Measurements from ENCODE around the gene HLX. TPM values are rescaled to one million over a fixed set of nuclear protein-coding genes. Genes with fewer than 3 reads are reported as not detected.

The HLX gene
- total RNA-seq, 6 experiments from 2014 or later, result 5.5 to 10.8 (median 6.7) TPM

DNA sequence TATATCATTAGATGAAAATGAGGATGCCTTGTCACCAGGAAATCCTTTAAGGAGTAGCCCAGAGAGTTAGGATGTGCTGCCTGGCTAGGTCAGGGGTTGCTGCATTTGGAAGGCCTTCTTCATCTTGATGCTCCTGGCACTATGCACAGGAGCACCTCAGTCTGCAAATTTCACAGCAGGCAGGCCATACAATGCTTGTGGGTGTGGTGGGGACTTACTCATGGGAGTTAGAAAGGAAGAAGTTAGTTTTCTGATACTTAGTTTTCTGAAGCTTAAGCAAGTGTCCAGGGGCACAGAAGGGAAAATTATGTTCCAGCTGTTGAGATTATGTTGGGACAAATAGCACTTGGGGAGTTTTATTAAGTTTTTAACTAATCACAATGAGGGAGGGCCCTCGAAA is 11.4 kb downstream of the HLX start:
- Histone ChIP-seq H3K9me3 (no peaks in the 10 kb centered on the region), H3K4me1 (peaks cover 0 to 20% (median 5%) of the 10 kb centered on the region in 4 donors), H3K36me3 (peaks cover 0 to 3% (median 0%) of the 10 kb centered on the region in 4 donors), H3K27ac (no peak overlapping the region), H3K27me3 (peaks cover 0 to 31% of the 10 kb centered on the region in 2 donors), H3K4me3 (no peak overlapping the region)
- ATAC-seq, result no peak
- 92% methylated on average over 1 of the region's 1 CpG for WGBS (ENCODE audit: insufficient coverage, low coverage, low lambda C conversion rate, missing lambda C conversion rate)
- intact Hi-C loops (cut with DNase I), result no loop called here
- DNase-seq, result no peak
- TF ChIP-seq POLR2A (IDR thresholded peaks at IDR 0.05), result no peak
- TF ChIP-seq, protein P1, sequence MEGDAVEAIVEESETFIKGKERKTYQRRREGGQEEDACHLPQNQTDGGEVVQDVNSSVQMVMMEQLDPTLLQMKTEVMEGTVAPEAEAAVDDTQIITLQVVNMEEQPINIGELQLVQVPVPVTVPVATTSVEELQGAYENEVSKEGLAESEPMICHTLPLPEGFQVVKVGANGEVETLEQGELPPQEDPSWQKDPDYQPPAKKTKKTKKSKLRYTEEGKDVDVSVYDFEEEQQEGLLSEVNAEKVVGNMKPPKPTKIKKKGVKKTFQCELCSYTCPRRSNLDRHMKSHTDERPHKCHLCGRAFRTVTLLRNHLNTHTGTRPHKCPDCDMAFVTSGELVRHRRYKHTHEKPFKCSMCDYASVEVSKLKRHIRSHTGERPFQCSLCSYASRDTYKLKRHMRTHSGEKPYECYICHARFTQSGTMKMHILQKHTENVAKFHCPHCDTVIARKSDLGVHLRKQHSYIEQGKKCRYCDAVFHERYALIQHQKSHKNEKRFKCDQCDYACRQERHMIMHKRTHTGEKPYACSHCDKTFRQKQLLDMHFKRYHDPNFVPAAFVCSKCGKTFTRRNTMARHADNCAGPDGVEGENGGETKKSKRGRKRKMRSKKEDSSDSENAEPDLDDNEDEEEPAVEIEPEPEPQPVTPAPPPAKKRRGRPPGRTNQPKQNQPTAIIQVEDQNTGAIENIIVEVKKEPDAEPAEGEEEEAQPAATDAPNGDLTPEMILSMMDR (IDR thresholded peaks at IDR 0.05), result no peak

DNA sequence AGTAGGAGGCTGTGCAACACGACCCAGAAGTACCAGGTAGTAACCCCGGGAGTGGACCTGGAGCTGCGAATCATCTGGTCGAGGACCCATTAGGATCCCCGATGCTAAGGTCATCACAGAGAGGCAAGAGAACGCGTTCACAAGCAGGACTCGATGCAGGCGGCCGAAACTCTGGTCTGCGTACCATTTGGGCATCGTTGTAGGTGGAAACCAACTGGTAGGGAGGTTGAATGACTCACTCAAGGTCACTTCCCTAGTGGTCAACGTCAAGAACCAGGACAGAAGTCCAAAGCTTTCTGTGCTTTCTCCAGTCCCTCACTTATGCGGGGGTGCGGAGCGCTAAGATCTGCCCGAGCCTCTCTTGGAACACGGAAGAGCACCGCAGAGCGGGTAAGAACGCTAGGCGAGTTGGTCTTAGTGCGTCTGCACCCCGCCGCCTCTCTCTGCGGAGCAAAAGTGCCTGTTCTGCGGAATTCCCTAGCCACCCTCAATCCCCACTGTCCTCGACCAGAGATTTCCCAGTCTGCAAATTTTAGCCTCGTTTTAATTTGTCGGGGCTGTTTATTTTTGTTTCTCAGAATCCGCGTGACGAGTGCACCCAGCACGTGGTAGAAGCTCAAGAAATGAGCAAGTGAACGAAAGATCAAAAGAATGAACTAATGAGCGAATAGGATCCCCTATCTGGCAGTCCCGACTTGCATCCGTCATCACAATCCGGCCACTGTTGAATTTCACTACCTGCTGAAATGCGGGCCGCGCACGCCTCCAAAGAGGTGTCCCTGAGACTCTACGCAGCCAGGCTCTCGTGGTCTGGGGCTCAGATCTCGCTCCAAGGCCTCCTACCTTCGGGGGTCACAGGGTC is 12.2 kb downstream of the HLX start:
- whole genome bisulfite sequencing (ENCODE audit: insufficient coverage, low coverage, low lambda C conversion rate, missing lambda C conversion rate), result 17% methylated on average over 30 of the region's 47 CpGs
- Histone ChIP-seq H3K27me3 (peaks cover 0 to 31% of the 10 kb centered on the region in 2 donors), H3K9me3 (no peaks in the 10 kb centered on the region), H3K4me1 (peaks cover 0 to 20% (median 5%) of the 10 kb centered on the region in 4 donors), H3K36me3 (no peaks in the 10 kb centered on the region), H3K4me3 (no peak overlapping the region), H3K27ac (no peak overlapping the region)
- ATAC-seq, result no peak
- intact Hi-C loops (cut with DNase I), result no loop called here
- no peak for DNase-seq
- TF ChIP-seq, protein P1 (IDR thresholded peaks at IDR 0.05), result no peak
- no peak for TF ChIP-seq POLR2A (IDR thresholded peaks at IDR 0.05)

DNA sequence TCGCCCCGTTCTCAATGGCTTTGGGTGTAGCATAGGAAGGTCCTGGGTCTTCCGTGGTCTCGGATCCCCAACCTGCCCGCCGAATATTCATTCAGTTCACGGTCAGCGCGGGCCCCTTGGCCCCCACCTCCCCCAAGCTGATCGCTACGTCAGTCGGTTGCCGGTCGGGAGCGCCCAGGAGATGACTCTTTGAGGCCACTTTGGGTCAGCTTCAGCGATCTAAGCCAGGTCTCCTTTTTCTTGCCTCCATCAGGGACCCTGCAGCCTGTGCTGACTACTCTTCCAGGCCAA is 12.8 kb downstream of the HLX start:
- ATAC-seq, result no peak
- Histone ChIP-seq H3K9me3 (no peaks in the 10 kb centered on the region), H3K27me3 (peaks cover 0 to 31% of the 10 kb centered on the region in 2 donors), H3K4me3 (no peak overlapping the region), H3K27ac (no peak overlapping the region), H3K4me1 (peaks cover 0 to 20% (median 5%) of the 10 kb centered on the region in 4 donors), H3K36me3 (no peaks in the 10 kb centered on the region)
- no peak for DNase-seq
- TF ChIP-seq, protein P1 (IDR thresholded peaks at IDR 0.05), result no peak
- no peak for TF ChIP-seq POLR2A (IDR thresholded peaks at IDR 0.05)
- intact Hi-C loops (cut with DNase I), result no loop called here
- 24% methylated on average over 12 of the region's 16 CpGs for WGBS (ENCODE audit: insufficient coverage, low coverage, low lambda C conversion rate, missing lambda C conversion rate)

DNA sequence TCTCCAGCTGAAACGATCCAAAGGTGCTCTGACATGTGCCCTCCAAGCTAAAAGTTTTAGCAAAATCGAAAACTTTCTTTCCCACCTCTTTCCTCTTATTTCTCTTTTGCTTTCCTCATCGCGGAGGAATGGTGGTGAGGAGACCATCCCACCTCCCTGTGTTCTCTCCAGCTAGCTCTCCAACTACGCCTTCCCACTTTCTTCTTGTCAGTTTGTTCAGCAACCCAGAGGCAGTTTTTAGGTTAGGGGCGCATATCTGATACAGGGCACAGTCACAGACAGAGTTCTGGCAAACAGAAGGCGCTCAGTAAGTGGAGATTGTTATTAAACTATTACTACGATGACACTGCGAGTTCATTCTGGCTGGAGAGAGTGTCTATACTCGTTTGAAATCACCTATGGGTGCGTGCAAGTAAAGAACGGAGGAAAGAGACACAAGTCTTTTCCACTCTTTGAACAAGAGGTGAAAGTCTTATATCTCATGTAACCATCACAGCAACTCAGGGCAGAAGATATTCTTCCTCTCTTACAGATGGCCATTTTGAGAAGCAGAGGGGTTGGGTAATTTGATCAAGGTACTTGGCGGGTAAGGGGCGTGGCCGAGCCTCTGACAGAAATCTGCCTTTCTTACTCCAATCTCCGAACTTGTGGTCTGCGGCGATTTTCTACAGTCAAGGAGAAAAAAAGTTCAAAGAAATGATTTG is 13.9 kb downstream of the HLX start:
- H3K4me1 ChIP-seq, result peaks cover 0 to 12% (median 5%) of the 10 kb centered on the region in 4 donors
- no peaks in the 10 kb centered on the region for H3K9me3 ChIP-seq
- ATAC-seq (no peak), DNase-seq (no peak)
- peaks cover 0 to 31% of the 10 kb centered on the region in 2 donors for H3K27me3 ChIP-seq
- H3K36me3 ChIP-seq, result no peaks in the 10 kb centered on the region
- H3K27ac ChIP-seq, result no peak overlapping the region
- WGBS (ENCODE audit: insufficient coverage, low coverage, low lambda C conversion rate, missing lambda C conversion rate), result 28% methylated on average over 18 of the region's 18 CpGs
- TF ChIP-seq, protein P1 (IDR thresholded peaks at IDR 0.05), result no peak
- TF ChIP-seq POLR2A (IDR thresholded peaks at IDR 0.05), result no peak
- intact Hi-C loops (cut with DNase I), result no loop called here
- no peak overlapping the region for H3K4me3 ChIP-seq

All from right lobe of liver (tissue), 6 donors.